ENCODE results near the gene ATP1B1.

Gene ATP1B1

DNA sequence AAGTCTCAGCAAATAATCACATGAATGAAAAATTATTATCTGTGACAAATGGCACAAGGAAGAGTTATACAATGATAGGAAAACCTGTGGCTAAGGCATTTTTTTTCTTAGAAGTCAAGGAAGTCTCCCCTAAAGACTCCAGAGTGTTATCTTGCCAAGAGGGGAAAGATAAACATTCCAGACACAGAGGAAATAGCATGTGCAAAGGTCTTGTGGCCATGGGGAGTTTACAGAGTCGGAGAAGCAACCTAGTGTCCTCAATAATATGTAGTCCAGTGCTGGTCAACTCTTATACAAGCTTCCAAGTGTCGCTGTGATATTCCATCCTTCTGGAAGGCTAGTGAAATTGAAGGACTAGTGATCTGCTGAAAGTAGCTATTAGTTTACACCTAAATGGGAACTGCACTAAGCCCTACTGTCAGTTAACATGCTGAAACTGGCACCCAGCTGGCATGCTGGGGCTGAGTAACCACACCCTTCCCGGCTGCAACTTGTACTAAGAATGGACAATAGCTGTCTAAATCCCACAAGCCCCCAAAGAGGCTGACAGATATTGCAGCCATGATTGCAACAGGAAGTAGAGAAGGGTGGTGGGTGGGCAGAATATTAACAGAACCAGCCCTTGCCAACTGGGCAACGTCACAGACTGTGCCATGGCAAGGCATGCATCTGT, 11.5 kb upstream of the ATP1B1 start:
- no peak for DNase-seq (ENCODE audit: low read depth)

DNA sequence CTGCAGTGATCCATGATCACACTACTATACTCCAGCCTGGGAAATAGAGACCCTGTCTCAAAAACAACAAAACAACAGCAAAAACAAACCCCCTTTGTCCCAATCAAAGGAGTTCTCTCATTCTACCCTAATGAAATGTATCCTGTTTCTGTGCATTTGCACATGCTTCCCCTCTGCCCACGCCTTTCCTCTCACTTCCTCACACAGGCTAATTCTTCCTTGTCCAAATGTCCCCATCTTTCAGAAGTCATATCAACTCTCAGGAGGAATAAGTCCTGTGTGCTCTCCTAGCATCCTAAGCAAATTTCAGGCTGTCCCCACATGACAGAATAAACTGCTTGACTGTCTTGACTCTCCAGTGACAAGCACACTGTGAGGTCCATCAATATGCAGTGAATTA, 8.1 kb upstream of the ATP1B1 start:
- DNase-seq (ENCODE audit: low read depth): no peak

DNA sequence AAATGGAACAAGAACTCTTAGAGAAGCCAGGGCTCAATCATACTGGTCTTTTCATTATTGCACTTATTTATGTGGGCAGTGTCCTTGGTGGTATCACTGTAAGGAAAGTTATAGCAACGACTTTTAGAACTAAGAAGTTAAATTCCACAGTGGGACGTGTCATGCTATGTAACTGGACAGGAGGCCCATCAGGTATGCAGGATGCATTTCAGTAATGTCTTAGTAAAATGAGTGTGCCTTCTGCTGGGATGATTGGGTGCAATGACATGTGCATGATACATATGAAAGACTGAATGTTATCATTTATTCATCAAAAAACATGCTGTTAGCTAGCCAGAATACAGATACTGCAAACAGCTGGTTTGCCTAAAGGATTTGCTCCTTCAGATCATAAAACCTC, 6.9 kb upstream of the ATP1B1 start:
- DNase-seq (ENCODE audit: low read depth): no peak

DNA sequence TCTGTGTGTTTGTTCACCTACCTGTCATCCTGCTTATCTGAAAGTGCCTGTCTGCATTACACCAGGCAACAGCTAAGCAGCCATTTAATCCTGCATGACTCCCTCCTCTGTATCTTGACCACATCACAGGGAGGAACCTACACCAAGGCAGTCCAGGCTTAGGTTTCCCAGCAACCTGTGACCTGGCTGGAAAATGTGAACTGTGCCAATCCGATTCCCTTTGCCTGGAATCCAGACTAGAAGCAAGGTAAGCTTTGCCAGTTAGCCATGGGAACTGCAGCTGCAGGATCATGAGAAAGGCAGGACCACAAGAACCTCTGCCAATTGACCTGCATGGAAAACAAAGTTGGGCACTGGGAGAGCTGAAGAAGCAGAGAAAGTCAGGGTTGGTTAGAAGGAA, 6.3 kb upstream of the ATP1B1 start:
- DNase-seq (ENCODE audit: low read depth): no peak

DNA sequence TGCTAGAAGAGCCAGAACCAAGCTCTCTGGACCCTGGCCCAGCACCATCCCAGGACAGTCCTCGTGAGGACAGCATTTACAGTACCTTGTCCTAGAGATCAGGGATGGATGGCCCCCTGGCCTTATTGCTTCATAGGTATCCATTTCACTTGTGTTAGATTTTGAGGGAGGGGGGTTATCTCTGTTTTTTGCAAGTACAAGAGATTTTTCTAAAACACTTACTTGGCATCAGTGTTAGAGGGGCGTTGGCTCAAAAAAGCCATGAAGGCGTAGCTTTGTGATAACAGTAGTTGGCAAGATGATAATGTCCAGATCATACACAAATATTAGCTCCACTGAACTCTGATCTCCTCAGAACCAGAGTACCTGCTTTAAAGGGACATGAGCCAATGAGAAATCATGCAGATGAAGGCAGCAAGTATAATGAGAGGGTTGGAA, 5.8 kb upstream of the ATP1B1 start:
- DNase-seq (ENCODE audit: low read depth): no peak

DNA sequence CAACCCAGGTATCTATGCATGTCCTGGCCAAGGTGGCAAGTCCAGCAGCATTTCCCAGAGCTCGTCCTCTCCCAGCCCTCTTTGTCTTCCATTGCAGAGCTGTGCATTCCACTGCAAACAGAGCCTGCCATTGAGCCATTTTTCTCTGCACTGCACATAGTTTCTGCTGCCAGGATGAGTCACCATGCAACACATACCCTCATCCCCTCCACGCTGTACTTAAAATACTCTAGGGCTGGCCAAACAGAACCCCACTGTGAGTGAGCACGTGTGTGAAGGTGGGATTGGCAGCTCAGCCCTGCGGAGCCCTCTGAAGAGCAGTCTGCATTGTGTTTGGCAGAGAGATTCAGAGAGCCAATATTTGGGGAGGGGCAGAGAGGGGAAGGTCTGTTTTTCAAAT, 3.9 kb upstream of the ATP1B1 start:
- DNase-seq (ENCODE audit: low read depth): no peak

DNA sequence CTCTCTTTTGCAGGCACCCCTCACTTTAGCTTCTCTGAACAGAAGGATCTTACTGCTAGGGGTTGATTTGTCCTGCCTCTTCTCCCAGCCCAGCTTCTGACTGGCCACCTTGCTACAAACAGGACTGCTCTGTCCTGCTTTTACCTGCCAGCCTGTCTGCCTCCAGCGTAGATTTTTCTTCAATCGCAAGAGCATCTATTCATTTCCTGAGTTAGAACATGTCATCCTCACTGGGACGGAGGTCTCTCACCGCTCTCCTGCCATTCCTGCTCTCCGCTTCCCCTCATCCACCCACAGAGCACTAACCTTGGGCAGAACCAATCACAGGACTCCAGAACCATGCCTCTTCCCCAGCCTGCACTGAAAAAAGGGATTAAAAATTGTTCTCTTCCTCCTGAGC, 3.5 kb upstream of the ATP1B1 start:
- no peak for DNase-seq (ENCODE audit: low read depth)

DNA sequence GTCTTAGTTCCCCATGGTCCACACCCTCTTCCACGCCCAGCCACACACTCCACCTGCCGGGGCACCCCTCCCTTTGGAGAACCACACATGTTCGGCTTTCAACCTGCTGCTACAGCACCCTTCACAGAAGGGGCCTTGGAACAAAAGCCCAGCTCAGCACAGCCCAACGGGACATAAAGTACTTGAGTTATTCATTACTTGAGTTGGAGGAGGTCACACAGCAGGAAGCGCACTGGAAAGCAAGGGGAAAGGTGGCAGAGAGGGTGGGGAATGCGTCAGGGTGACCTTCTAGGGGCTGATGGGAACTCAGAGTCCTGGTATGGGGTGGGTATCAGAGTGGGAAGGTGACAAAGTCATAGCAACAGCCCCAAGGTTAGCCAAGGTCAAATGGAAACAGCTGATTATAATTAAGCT, 3.0 kb upstream of the ATP1B1 start:
- DNase-seq (ENCODE audit: low read depth): no peak

DNA sequence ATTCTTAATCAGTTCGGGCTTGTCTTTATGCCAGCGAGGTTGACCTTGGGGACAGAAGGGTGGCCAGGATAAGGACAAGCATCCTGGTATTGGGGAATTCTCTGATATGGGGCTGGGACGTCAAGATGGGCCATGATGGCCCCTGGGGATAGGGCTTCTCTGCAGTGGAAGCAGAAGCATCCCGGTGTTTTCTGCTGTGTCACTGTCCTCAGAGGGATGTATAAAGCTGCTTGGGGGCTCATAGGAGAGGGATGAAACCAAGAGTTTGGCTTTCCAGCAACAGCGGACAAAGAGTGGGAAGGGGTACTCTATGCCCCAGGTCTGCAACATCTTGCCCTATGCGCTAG, 1.4 kb upstream of the ATP1B1 start:
- DNase-seq (ENCODE audit: low read depth): no peak

DNA sequence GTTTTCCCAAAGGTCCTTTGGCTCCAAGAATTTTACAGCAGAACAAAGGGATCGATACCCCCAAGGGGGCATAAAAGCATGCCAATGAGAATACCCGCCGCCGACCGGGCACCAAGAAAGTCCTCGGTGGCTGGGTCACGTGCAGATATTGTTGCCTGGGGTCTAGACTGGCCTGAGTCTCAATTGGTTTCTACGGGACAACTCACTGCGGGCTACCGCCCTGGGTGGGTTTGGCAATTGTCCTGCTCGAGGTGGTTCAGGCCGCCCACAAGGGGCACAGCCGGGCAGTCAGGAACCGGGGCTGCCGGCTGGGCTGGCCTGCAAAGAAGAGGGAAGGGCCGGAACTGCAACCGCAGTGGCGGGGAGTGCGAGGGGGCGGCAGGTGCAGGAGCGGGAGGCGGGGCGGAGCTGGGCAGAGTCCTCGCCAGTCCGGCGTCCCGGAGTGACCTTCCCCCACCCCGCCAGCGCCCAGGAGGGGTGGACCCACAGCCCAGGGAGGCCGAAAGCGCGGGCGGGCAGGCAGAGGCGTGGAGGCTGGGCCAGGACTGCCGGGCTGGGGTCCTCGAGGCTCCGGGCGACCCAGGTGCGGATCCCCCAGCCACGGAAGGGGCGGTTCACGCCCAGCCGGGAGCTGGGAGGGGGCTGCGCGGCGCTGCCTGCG, 926 bp upstream of the ATP1B1 start:
- DNase-seq (ENCODE audit: low read depth): no peak

DNA sequence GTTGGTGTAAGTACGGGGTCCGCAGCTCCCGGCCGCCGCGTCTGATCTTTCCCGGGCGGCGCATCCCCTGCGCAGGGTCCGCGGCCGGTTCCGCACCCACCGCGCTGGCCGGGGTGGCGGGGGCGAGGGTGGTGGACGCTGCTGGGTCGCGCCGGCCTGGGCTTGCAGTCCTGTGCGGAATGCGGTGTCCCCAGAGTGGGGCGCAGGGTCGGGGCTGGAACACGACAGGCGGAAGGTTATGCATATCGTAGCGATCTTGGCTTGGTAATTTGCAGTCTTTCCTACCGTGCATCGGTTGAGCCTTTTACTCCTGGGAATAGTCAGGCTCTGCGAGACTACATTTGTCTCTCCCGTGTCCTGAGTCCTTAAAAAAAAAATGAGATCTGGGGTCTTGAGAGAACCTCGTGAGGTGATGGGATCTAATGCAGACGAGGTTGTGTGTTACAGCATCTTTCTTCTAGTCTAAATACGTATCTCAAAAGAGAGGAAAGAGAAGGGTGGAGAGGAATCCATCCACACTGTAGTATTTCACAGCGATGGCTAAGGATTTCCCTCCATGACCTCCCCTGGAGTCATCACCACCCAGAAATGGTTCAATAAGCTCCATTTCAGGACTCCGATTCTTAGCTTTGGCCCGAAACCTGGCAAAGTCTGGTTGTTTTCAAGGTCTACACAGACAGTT, 572 bp downstream of the ATP1B1 start:
- DNase-seq (ENCODE audit: low read depth): no peak

DNA sequence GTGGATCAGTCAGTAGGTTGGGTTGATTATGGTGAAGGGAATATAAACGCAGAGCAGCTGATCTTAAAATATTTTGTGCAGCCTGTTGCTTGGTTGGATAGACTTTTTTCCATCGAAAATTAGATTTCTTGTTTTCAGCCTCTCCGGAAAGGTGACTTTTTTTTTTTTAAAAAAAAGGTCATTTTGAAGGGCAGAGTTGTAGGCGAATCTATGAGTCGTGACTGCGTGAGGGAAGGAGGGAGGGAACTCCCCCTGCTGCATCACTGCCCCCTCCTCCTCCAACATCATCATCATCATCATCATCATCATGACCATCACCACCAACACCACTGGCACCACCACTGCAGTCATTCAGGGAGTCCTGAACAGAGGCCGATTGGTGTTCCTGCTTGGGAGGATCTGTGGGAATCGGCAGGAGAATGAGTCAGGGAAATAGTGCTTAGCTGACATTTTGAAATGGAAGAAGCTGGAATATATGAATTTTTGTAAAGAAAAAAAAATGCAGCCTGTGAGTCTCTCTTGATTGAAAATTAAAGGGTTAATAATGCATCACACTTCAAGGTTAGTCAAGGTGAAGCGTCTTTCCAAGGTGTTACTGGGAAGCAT, 1.2 kb downstream of the ATP1B1 start:
- no peak for DNase-seq (ENCODE audit: low read depth)

DNA sequence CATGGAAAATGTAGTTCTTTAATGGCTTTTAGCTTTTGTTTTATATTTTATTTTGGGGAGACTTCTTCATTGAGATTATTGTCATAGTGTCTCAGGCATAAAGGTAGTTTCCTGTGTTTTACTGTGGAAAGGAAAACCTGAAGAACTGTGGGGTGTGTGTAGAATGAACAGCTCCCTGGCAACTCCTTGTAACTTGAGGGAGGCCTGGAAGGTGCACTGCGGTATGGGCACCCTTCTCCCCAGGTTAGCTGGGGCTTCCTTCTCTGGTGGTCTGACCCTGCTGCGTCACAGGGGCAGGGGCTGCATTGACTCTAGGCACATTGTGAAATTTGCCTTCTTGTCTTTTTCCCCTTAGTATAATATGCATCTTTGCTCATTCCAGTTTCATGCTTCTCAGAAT, 1.7 kb downstream of the ATP1B1 start:
- DNase-seq (ENCODE audit: low read depth): no peak

DNA sequence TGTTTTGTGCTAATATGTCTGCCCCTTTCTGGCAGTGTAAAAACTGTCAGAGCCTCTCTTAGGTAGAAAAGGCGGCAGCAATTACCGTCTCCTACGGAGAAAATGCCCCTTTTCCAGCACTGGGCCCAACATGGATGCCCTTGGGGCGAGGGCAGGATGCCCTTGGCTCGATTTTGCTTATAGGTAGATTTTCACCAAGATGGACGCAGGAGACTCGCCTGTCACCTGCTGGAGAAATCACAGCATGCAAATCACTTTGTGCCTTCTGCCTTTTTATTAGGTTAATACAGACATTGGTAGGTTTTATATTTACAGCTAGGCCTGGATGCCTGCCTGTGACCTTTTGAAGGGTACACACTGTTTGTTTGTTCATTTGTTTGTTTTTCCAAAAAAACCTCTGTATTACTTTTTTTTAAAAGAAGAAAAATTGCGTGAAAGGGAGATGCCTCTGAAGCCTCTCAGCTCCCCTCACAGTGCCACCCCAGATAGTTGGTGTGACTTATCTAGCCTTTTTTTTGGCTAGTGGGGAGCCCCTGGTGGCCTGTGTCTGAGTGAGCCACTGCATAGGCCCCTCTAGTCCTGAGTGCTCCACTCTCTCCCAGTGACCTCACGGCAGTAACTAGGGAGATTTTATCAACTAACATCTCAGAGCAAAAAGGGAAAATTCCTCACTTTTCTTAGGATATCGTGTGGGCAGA, 2.5 kb downstream of the ATP1B1 start:
- no peak for DNase-seq (ENCODE audit: low read depth)

DNA sequence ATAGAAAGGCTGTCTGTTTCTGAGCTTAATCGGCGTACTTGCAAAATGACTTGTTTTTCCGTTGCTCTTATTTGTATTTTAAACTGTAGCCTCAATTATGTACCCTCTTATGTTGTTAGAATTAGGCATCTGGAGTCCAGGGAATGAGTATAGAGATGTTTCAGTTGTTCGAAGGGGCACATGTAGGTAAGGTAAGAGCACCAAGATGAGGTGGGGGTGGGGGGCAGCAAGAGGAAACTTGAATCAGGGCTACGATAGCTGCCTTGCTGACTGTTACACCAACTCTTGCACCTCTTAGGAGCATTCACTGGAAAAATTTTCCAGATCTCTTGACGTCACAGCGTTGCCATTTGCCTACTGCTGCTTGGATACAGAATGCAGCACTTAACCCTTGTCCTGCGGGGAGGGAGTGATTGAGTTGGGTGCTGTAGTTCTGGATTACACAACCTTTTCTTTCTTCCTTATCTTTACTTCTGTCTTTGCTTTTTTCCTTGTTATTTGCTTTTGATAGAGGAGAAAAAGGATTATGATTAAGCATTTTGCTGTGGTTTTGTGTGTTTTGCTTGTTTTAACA, 3.2 kb downstream of the ATP1B1 start:
- DNase-seq (ENCODE audit: low read depth): no peak

DNA sequence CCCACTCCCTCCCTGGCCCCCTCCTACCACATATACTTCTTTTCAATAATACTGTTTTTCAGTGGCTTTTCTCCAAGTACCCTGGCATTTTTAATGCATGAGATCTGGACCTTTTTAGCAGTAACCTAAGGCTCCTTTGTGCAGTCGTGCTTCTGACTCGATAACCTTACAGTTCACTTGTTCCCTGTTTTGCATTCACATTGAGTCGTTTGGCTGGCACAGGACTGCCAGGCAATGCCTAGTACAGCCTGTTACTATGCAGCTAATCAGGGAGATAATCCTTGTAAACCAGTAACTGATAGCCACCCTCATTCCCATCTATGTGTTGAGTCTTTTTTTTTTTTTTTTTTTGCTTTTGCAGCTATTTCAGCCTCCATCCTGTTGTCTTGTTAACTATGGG, 3.7 kb downstream of the ATP1B1 start:
- no peak for DNase-seq (ENCODE audit: low read depth)

DNA sequence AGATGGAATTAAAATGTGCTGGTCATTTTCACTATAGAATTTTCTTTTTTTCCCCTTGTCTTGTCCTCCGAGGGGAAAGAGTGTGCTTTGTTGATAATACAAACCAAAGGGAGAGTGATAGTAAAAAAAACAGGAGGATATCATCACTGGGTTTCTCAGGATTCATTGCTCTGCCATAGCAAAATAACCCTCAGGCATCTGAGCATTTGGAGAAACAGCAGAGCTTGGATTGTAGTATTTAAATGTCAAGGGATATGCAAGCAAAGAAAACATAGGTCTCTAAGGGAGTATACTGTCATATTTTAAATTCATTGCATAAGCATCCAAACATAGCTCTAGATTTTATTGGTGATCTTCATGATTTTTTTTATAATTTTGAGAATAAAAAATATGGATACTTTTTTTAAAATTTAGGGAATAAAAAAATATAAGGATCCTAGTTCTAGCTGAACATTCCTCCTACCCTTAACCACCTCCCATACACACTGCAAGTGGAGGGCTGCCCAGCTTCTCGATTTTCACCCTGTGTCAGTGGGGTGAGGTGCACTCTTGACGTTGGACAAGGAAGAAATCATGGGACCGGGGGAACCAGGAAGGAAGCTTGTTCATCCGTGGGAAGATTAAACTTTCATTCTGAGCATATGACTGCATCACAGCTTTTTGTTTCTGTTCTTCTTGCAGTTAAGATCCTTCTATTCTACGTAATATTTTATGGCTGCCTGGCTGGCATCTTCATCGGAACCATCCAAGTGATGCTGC, 4.4 kb downstream of the ATP1B1 start:
- DNase-seq (ENCODE audit: low read depth): no peak

DNA sequence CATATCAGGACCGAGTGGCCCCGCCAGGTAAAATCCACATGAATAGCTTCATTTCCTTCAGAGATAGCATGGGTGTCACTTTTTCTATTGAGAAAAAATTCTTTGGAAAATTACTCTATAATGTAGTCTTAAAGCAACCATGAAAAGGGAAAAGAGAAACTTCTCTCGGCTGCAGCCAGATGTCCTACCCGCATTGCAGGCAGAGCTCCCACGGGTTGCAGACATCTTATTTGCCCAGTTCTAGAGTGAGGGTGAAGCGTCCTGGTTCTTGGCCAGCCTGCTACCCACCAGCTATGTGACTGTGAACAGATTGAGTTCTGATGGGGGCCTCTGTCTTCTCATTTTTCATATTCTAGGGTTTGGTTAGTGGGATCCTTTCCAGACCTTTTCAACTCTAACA, 5.0 kb downstream of the ATP1B1 start:
- no peak for DNase-seq (ENCODE audit: low read depth)

DNA sequence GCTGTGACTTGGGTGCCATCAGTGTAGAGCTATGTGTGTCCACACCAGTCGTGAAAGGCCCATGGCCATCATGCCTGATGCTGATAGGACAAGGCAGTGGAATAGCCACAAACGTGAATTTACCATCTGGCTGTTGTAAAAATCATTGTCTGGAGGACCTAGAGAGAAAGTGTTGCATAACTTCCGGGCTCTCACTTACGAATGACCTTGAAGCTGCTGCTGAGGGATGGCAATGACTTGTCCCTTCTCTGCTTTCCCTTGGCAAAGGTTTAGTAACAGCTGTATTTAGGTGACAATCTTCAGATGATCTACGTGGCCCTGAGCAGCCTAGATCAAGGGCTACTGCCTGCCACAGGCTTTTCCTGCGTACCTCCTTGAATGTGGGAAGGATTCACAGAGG, 5.8 kb downstream of the ATP1B1 start:
- no peak for DNase-seq (ENCODE audit: low read depth)

DNA sequence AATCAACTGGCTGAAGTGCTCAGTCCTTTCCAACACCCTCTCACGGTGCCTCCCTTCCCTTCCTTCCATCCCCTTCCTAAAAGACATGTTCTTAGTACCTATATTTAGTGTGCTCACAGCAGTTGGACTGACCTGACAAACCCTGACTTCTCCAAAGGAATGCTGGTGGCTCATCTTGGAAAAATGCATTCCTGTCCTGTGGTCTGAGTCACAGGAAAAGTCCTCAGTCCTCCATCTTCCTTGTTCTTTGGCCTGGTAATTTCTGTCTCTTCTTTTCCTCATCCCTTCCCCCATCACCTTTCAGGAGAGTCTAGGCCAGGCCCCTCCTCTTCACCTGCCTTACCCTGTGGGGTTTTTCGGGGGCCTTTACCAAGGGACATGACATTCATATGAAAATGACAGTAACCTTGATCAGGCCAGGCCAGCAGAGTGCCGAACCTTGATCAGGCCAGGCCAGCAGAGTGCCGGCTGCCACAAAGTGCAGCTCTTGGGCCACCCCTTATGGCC, 7.2 kb downstream of the ATP1B1 start:
- DNase-seq (ENCODE audit: low read depth): no peak

DNA sequence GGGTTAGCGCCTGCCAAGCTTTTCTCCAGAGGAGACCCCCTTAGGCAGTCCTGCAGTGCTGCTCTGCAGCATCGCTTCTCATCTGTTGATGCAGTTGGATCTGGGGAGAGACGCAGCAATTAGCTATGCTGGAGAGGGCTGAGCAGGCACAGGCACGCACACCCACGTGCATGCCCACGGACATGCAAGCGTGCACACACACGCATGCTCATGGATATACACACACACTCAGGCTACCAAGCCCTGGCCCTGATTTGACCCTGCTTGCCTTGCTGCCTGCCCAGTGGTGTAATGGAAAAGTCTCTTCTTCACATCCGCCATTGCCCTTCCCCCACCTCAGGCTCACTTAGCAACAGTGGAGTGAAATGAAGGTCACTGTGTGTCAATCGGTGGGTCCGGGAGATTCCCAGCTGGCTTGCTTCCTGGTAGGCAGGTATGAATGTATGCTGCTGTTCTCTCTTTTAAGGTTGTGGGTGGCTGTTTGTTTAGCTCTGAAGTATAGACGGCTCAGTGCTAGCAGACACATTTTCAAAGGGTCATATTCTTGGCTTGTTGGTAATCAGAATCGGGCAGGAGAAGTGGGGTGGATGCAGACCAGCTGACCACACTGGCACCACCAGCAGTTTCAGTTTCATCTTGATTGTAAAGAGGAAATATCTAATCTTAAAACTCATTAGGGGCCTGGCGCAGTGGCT, 9.5 kb downstream of the ATP1B1 start:
- DNase-seq (ENCODE audit: low read depth): no peak
